Calu3 (cell line): ENCODE data around the gene SYNE2. TPM values are rescaled to one million over a fixed set of nuclear protein-coding genes. Genes with fewer than 3 reads are reported as not detected.

ENCODE experiments used
- BruUV-seq: library from RNA; stranded (reverse); fragments of 400-500 nt; replicated peaks from 2 replicates; lab custom pipeline; 2021; lab: Mats Ljungman, UMichigan
- CTCF ChIA-PET: fragments of 300-600 bp; sonication (Branson Sonifier 250); formaldehyde crosslinking; loops from one replicate; lab custom pipeline; 2022; ENCODE audit warnings: antibody characterized with exemption; lab: Charles Lee
- DNase-seq: peaks from one replicate; pipeline ENCODE4 v3.0.0; 2022
- H3K27ac Mint-ChIP-seq: one replicate; pipeline ENCODE4 v1.8.0; 2022; ENCODE audit warnings: mixed read lengths; ENCODE audit not compliant: unreplicated experiment
- H3K27me3 Mint-ChIP-seq: one replicate; pipeline ENCODE4 v1.8.0; 2022; ENCODE audit warnings: mixed read lengths; ENCODE audit not compliant: unreplicated experiment
- H3K36me3 Mint-ChIP-seq: one replicate; pipeline ENCODE4 v1.8.0; 2022; ENCODE audit warnings: mild to moderate bottlenecking, moderate library complexity, mixed read lengths; ENCODE audit not compliant: insufficient read depth, unreplicated experiment
- H3K4me1 Mint-ChIP-seq: one replicate; pipeline ENCODE4 v1.8.0; 2022; ENCODE audit warnings: mild to moderate bottlenecking, low read depth, mixed read lengths; ENCODE audit not compliant: unreplicated experiment
- H3K4me3 Mint-ChIP-seq: one replicate; pipeline ENCODE4 v1.8.0; 2022; ENCODE audit warnings: mild to moderate bottlenecking, low read depth, moderate library complexity, mixed read lengths; ENCODE audit not compliant: unreplicated experiment
- H3K9me3 Mint-ChIP-seq: one replicate; pipeline ENCODE4 v1.8.0; 2022; ENCODE audit warnings: low read depth, mixed read lengths; ENCODE audit not compliant: unreplicated experiment
- intact Hi-C: fragments of 100-400 bp; cut with micrococcal nuclease; formaldehyde crosslinking; loops from one replicate; pipeline ENCODE4 v1.10.0; 2022; ENCODE audit not compliant: unreplicated experiment
- total RNA-seq: library from RNA; stranded (reverse); gene quantifications from 2 replicates; pipeline ENCODE4 v1.2.3, GENCODE V29; 2022
- TF ChIP-seq, protein P1 (sequence below): fragments of 200-600 bp; IDR thresholded peaks from one replicate; pipeline ENCODE4 v1.8.0; 2022; ENCODE audit warnings: antibody characterized with exemption; ENCODE audit not compliant: unreplicated experiment

SYNE2 gene
- total RNA-seq, 1 experiment from 2014 or later: 171 TPM

DNA sequence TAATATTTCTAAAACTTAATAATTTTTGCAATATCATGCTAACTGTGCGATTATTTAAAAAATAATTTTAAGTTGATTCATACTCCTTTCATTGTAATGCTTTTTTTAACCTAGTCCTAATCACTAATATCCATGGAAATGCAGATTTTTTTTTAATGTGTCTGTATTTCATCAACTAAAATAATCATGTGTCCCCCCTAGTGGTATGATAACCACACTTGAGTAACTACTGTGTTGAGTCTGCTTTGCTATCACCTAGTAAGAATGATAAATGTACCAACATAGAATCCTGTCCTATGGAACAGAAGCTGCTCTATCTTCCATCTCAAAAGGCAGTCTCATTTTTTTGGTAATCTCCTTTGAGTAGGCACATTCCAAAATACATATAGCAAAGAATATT, 19.1 kb upstream of the SYNE2 start:
- TF ChIP-seq, protein P1, sequence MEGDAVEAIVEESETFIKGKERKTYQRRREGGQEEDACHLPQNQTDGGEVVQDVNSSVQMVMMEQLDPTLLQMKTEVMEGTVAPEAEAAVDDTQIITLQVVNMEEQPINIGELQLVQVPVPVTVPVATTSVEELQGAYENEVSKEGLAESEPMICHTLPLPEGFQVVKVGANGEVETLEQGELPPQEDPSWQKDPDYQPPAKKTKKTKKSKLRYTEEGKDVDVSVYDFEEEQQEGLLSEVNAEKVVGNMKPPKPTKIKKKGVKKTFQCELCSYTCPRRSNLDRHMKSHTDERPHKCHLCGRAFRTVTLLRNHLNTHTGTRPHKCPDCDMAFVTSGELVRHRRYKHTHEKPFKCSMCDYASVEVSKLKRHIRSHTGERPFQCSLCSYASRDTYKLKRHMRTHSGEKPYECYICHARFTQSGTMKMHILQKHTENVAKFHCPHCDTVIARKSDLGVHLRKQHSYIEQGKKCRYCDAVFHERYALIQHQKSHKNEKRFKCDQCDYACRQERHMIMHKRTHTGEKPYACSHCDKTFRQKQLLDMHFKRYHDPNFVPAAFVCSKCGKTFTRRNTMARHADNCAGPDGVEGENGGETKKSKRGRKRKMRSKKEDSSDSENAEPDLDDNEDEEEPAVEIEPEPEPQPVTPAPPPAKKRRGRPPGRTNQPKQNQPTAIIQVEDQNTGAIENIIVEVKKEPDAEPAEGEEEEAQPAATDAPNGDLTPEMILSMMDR: no peak
- Mint-ChIP-seq H3K4me3 (no peak overlapping the region), H3K9me3 (no peaks in the 10 kb centered on the region), H3K36me3 (no peaks in the 10 kb centered on the region), H3K27ac (no peak overlapping the region), H3K4me1 (no peaks in the 10 kb centered on the region), H3K27me3 (no peaks in the 10 kb centered on the region)
- intact Hi-C loops: no loop called here
- CTCF ChIA-PET: no interaction called here
- no TSS peak for BruUV-seq
- DNase-seq: no peak

DNA sequence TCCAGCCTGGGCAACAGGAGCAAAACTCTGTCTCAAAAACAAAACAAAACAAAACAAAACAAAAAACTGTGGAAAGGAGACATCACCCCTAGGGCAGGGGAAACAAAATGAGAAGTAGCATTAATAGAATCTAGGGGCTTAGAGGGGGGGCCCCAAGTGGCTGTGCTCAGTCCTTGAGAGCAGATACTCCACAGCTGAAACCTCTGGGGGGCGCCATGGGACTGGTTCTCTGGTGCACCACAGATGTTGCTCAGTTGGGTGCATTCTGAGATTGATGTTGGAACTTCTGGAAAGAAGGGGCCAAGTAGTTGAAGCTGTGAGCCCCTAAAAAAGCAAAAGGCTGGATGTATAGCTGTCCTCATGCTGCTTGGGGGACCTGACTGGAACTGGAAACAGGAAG, 11.8 kb upstream of the SYNE2 start:
- H3K27me3 Mint-ChIP-seq: no peaks in the 10 kb centered on the region
- BruUV-seq: no TSS peak
- CTCF ChIA-PET: interaction anchor here (0.7 kb wide), 2 partner anchors 11 to 44 kb away, joined by 3 to 4 read pairs; no protein-coding TSS in a partner anchor

DNA sequence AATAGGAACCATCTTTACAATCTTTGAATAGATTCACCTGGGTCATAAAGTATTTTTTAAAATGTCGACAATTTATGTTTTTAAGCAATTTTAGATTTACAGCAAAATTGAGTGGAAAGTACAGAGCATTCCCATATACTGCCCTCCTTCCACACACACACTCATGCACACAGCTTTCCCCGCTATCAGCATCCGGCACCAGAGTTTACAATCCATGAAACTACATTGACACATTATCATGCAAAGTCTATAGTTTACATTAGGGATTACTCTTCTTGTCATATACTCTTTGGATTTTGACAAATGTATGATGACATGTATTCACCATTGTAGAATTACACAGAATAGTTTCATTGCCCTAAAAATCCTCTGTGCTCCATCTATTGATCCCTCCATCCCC, 9.0 kb upstream of the SYNE2 start:
- CTCF ChIA-PET: interaction anchor here (0.6 kb wide), 1 partner anchor 59 kb away, joined by 3 read pairs; no protein-coding TSS in a partner anchor
- DNase-seq: no peak
- TF ChIP-seq, protein P1: no peak
- Mint-ChIP-seq H3K36me3 (no peaks in the 10 kb centered on the region), H3K9me3 (no peaks in the 10 kb centered on the region), H3K27ac (no peak overlapping the region), H3K4me1 (no peaks in the 10 kb centered on the region), H3K4me3 (no peak overlapping the region), H3K27me3 (no peaks in the 10 kb centered on the region)
- intact Hi-C loops: no loop called here
- no TSS peak for BruUV-seq

More for the DNA sequence above, 11.8 kb upstream of the SYNE2 start:
- TF ChIP-seq, protein P1: no peak
- intact Hi-C loops: no loop called here
- no peak overlapping the region for H3K27ac Mint-ChIP-seq
- no peak overlapping the region for H3K4me3 Mint-ChIP-seq
- no peaks in the 10 kb centered on the region for H3K4me1 Mint-ChIP-seq
- DNase-seq: no peak
- no peaks in the 10 kb centered on the region for H3K36me3 Mint-ChIP-seq
- no peaks in the 10 kb centered on the region for H3K9me3 Mint-ChIP-seq

DNA sequence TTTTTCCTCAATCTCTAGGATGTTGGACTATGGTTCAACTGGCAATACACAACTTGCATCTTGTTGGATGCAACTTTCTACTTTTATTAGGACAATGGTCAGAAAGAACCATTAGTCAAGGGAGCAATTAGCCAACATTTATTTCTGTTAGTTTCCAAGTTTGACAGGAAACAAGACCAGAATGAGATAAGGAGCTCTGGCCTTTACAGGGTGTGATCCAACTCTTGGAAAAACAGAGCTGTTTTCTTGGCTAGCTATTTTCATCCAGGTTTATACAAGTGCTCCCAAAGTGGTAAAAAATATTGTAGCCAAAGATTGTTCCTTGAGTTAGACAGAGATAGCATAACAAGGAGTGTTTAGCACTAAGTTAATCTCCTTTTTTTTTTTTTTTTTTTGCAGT, 3.9 kb upstream of the SYNE2 start:
- CTCF ChIA-PET: no interaction called here
- Mint-ChIP-seq H3K36me3 (peaks cover 16% of the 10 kb centered on the region), H3K9me3 (no peaks in the 10 kb centered on the region), H3K4me1 (no peaks in the 10 kb centered on the region), H3K4me3 (no peak overlapping the region), H3K27me3 (no peaks in the 10 kb centered on the region), H3K27ac (no peak overlapping the region)
- no TSS peak for BruUV-seq
- intact Hi-C loops: no loop called here
- TF ChIP-seq, protein P1: no peak
- no peak for DNase-seq
